CD4-positive, alpha-beta T cell treated with Interferon alpha-2 for 1 hour (primary cell): ENCODE measurements around the gene LLGL2.

ENCODE experiments used
- DNase-seq, 2 donors: peaks; one replicate each; pipeline ENCODE4 v3.0.0-alpha.2; 2020 to 2022

Gene LLGL2

DNA sequence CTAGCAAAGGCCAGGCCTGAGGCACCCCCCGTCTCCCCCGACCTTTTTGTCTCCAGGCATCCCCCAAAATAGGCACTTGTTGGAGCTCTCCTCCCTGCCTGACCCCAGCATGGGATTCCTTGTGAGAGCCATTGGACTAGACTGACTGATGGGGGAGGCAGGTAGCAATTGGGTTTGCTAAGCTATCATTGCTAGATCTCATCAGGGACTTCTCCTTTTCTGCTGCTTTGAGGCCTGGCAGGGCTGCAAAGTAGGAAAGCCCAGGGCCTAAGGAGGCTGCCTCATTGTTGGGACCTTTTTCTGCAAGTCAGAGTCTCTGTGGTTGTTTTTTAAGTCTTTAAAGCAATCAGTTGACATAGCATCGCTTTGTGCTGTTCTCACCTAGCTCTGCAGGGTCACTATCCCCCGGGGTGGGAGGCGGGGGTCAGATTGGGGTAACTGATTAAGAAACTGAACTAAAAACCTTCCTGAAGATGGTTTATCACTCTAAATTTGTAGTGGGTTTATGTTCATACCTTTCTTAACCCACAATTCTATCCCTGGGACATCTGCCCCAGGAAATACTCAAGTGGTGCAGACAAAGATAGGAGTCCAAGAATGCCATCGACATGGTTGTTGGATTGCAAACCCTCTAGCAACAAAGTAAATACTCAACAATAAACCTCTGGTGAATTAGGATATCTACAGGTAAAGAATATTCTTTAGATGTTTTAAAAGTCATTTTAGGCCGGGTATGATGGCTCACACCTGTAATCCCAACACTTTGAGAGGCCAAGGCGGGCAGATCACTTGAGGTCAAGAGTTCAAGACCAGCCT is 28.0 kb downstream of the LLGL2 start:
- DNase-seq: no peak

DNA sequence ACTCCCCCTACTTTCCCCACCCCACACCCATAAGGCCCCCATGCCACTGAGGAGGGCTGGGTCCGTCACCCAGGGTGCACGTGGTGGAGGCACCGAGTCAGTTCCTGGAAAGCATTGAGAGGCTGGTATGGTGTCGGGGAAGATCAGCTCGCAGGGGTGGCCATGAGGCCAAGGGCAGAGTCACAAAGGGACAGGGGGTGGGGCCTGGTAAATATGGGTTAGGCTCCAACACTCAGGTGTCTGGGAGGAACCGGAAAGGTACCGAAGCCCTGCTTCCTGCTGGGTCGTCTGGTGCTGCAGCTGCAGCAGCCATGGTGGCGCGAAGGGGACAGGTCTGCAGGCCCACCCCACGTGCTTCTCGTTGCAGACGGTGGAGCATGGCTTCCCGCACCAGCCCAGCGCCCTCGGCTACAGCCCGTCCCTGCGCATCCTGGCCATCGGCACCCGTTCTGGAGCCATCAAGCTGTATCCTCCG is 30.2 kb downstream of the LLGL2 start:
- no peak for DNase-seq

DNA sequence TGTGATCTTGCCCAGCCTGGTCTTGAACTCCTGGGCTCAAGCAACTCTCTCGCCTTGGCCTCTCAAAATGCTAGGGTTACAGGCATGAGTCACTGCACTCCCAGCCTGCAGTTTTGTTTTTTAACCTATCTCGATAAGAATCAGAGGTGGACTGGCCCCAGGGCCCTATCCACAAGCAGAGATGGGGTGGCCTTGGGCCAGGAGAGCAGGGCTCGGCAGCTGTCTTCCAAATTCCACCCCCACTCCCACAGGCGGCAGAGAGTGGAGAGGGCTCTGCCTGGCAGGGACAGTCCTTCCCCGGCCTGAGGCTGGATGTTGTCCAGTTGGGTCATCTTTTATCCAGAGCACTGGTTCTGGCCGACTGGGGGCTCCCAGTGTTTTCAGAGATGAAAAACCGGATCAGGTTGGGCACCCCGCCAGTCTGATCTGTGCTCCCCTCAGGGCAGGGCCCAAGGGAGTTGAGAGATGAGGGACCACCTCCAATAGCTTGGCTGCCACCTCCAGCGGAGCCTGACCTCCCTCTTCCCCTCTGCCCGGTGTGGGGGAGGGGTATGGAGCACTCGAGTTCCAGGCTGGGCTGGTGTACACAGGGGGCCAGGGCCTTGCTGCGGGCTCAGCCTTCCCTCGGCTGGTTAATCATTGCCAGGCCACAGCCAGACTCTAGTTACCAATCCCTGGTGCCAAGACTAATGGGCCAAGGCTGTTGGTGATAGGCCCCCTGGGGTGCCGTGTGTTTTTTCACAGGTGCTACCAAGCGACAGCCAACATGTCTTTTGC is 31.8 kb downstream of the LLGL2 start:
- DNase-seq: no peak

DNA sequence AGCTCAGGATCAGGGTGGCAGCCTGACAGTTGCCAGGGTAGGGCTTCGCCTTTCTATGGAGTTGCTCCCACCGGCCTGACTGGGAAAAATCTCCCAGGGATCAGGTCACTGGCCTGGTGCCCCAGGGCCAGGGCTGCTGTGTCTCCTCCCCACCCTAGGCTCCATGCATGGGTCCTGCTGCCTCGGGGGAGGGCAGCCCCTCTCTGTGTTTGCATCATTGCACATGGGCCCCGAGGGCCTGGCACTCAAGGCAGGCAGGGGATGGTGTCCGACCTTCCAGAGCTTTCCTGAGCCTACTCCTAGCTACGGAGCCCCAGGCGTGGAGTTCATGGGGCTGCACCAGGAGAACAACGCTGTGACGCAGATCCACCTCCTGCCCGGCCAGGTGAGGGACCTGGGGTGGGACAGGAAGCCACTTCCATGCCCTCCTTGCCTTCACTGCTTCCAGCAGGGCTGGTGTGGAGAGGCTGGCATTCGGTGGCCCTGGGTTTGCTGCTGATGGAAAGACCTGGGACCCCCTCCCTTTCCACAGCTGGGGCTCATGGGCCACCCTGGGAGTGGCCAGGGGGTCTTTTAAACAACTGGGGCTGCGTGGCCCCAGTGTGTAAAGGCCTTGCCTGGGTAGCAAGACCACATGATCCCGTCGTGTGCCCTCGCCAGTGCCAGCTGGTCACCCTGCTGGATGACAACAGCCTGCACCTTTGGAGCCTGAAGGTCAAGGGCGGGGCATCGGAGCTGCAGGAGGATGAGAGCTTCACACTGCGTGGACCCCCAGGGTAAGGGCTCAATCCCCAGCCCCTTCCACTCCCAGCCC is 32.6 kb downstream of the LLGL2 start:
- DNase-seq: no peak

DNA sequence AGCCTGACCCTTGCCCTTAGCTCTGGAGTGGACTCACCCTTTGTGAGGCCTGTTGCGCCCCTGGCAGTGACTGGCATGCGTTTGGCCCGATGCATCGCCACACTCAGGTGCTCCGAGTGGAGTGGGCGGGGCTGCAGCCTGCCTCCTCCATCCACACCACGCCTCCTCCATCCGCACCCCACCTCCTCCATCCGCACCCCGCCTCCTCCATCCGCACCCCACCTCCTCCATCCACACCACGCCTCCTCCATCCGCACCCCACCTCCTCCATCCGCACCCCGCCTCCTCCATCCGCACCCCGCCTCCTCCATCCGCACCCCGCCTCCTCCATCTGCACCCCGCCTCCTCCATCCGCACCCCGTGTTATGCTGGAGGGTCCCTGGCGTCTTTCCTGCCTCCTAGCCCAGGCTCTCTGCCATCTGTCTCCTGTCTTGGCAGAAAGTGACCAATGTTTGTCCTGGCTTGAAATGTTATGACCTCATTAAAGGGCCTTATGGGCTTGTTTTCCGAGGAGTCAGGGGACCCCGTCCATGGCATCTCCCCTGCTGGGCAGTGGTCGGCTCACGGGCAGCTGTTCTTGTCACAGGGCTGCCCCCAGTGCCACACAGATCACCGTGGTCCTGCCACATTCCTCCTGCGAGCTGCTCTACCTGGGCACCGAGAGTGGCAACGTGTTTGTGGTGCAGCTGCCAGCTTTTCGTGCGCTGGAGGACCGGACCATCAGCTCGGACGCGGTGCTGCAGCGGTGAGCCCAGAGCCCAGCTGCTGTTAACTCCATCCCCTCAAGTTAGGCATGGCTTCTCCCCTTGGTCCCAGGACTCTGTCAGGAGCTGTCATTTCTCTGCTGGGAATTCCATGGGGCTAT is 33.4 kb downstream of the LLGL2 start:
- DNase-seq: no peak

DNA sequence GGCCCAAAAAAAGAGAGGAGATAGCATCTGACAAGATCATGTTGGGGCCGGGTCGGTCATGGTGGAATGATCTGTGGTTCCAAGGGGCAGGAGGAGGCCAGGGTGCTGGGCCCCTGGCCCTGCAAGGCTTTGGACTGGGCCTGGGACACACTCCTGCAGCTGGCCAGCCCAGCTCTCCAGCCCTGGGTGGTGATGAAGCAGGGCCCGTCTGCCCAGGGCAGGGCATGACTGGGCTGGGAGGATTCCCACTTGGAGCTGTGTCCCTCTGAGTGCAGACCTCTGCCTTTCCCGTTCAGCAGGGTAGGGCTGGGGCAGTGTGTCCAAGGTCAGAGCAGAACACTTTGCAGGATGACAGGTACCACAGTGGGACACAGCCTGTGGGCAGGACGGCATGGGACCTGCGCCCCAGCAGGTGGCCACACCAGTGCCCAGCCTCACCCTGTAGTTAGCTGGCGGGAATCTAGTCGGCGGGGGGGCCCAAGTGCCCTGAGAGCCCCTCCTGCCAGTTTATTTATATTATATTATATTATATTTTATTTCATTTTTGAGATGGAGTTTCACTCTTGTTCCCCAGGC is 34.5 kb downstream of the LLGL2 start:
- no peak for DNase-seq

DNA sequence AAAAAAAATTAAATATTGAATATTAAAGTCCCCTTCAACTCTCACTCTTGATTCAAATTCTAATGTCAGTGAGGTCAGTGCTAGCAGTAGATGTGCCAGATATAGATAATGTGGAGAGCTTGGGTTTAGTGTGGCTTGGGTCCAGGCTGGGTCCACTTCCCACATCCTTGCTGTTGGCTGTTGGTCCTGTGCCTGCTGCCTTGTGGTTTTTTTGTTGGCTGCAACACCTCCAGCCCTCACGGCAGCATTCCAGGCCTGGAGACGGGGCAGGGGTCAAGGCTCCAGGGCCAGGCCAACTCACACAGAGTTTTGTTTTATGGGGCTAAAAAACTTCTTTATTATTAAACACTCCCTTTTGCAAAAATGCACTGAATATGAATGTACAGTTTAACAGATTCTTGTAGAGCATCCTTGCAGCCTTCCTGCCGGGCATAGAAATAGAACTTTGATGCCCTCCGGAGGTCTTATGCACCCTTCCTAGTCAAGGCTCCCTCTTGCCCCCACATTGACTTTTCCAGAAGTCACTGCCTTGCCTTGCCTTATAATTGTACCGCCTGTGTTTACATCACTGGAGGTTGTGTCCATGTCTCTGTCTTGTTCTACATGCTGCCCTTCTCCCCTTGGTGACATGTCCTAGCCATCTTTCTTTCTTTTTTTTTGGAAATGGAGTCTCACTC is 36.6 kb downstream of the LLGL2 start:
- peak in 1 of 2 donors; percentile 0 for DNase-seq

DNA sequence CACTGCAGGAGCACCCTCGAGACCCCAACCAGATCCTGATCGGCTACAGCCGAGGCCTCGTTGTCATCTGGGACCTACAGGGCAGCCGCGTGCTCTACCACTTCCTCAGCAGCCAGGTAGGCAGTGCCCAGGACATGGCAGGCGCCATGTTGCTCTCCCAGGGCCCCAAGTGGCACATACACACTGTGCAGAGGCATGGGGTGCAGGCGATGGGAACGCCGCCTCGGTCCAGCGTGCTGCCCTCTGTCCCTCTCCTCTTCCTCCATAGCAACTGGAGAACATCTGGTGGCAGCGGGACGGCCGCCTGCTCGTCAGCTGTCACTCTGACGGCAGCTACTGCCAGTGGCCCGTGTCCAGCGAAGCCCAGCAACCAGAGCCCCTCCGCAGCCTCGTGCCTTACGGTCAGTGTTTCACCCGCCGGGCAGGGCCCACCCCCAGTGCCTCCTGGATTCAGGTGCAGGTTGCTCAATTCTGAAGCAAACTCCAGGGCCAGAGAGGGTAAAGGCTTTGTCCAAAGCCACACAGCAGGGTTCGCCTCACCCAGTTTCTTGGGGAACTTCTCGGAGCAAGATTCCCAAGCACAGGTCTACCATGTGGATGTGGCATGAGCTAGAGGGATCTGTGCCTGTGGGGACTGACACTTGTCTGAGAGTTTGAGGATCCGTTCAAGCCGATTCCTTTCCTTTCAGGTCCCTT is 37.7 kb downstream of the LLGL2 start:
- DNase-seq: no peak

DNA sequence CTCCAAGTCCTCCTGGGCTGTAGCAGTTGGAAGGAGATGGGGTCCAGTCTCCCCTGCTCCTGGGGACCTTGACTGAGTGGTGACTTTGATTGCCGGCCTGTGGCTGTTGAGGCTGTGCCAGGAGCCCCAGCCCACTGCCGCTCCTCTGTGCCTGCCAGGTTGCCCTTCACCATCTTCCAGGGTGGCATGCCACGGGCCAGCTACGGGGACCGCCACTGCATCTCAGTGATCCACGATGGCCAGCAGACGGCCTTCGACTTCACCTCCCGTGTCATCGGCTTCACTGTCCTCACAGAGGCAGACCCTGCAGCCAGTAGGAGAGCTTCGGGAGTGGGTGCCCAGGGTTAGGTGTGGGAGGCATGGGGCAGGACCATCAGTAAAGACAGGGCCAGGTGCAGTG is 38.7 kb downstream of the LLGL2 start:
- DNase-seq: no peak

DNA sequence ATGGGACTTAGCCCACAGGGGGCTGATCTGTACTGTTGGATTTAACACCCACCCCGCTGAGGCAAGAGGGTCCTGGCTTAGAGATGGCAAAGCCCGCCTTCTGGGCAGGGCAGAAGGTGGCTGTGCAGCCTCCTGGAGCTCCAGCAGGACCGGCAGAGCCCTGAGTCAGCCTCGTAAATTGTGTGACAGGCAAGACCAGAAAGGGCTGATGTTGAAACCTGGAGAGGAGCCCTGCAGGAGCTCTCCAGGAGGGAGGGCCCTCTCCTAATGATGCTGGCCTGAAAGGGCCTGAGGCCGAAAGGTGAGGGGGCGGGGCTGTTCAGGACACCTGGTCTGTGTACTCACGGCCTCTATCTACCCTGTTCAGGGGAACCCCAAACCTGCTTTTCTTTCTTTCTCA is 39.6 kb downstream of the LLGL2 start:
- no peak for DNase-seq

DNA sequence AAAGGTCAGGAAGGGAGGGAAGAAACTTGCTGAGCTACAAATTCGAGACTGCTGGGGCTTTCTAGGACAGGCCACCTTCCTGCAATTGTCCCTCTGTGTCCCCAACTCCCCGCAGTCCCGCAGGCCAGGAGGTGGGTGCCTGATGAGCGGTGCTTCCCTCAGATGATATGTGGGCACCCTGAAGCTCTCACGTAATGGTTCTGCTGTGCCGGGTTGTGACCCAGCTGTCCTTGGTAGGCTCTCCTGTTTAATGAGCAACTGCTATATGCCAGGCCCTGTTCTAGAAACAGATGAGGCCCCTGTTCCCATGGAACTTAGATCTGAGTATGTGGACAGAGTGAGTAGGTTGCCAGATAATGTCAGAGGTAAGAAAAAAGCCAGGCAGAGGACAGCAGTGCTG is 40.1 kb downstream of the LLGL2 start:
- DNase-seq: no peak

- no peak for DNase-seq
These were observed 40.9 kb downstream of the LLGL2 start for GRCh38 chr17:75566416-75566815.

- DNase-seq: peak in 1 of 2 donors; percentile 18
These were observed 41.3 kb downstream of the LLGL2 start for GRCh38 chr17:75566834-75567233.

- DNase-seq: no peak
These were observed 43.1 kb downstream of the LLGL2 start for GRCh38 chr17:75568412-75569255.

DNA sequence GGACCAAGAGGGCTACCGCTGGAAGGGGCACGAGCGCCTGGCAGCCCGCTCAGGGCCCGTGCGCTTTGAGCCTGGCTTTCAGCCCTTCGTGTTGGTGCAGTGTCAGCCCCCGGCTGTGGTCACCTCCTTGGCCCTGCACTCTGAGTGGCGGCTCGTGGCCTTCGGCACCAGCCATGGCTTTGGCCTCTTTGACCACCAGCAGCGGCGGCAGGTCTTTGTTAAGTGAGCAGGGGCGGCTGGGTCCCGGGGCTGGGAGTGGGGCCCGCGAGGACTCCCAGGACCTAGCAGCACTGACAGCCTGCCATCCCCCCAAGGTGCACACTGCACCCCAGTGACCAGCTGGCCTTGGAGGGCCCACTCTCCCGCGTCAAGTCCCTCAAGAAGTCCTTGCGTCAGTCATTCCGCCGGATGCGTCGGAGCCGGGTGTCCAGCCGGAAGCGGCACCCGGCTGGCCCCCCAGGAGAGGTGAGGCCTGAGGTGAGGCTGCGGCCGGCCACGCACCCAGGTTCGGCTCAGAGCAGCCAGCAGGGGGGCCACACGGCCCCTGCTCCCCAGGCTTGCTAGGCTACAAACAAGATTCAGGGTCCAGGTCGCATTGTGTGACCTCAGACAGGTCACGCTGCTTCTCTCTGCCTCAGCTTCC is 44.7 kb downstream of the LLGL2 start:
- DNase-seq: no peak

DNA sequence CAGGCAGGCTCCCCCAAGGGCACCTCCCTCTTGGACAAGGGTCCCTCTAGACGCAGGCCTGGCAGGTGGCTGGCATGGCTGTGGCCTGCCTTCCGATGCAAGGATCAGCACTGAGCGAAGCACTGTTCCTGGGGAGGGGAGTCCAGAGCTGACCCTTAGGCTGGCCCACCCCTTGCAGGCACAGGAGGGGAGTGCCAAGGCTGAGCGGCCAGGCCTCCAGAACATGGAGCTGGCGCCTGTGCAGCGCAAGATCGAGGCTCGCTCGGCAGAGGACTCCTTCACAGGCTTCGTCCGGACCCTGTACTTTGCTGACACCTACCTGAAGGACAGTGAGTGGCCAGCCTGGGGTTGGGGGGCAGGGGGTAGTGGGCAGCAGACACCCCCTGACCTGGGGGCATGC is 45.3 kb downstream of the LLGL2 start:
- DNase-seq: no peak

GRCh38 chr17:75571197-75571884 is 45.8 kb downstream of the LLGL2 start:
- DNase-seq: peak; percentile 32 to 83

DNA sequence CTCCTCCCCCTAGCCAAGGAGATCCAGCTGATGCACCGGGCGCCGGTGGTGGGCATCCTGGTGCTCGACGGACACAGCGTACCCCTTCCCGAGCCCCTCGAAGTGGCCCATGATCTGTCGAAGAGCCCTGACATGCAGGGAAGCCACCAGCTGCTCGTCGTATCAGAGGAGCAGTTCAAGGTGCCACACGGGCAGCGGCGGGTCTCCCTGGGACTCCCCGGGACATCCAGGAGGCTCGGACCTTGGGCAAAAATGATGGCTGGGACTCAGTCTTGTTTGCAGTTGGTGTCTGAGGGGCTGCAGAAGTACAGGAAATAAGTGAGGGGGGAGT is 46.4 kb downstream of the LLGL2 start:
- DNase-seq: no peak
